GOT3 (cell line): ENCODE data around the gene CGB5.

ENCODE experiments used
- DNase-seq: peaks from one replicate; lab custom pipeline; 2025; ENCODE audit warnings: mixed read lengths; lab: John Stamatoyannopoulos, UW

CGB5 gene

GRCh38 chr19:49086296-49086695, 42.6 kb downstream of the CGB5 start:
- no peak for DNase-seq

GRCh38 chr19:49091391-49092038, 47.9 kb downstream of the CGB5 start:
- no peak for DNase-seq

GRCh38 chr19:49092686-49093085, 49.0 kb downstream of the CGB5 start:
- DNase-seq = no peak
